Activated naive CD4-positive, alpha-beta T cell treated with anti-CD3 and anti-CD28 coated beads for 36 hours (primary cell): ENCODE measurements around the gene BCAP31. TPM values are rescaled to one million over a fixed set of nuclear protein-coding genes. Genes with fewer than 3 reads are reported as not detected.

Experiments used
- CTCF ChIA-PET: fragments of 350-600 bp; sonication (Branson Sonifier 250); formaldehyde crosslinking; loops from one replicate; lab custom pipeline; 2021; ENCODE audit warnings: antibody characterized with exemption; lab: Charles Lee
- DNase-seq: peaks from one replicate; pipeline ENCODE4 v3.0.0-alpha.2; 2020
- H3K27ac Mint-ChIP-seq: one replicate; pipeline ENCODE4 v1.8.0; 2021; ENCODE audit warnings: mild to moderate bottlenecking, mixed read lengths
- H3K27me3 Mint-ChIP-seq: one replicate; pipeline ENCODE4 v1.8.0; 2021; ENCODE audit warnings: low read depth, mixed read lengths
- H3K36me3 Mint-ChIP-seq: one replicate; pipeline ENCODE4 v1.8.0; 2021; ENCODE audit warnings: low read depth, mixed read lengths
- H3K4me1 Mint-ChIP-seq: one replicate; pipeline ENCODE4 v1.8.0; 2021; ENCODE audit warnings: low read depth, mixed read lengths
- H3K4me3 Mint-ChIP-seq: one replicate; pipeline ENCODE4 v1.8.0; 2021; ENCODE audit warnings: mild to moderate bottlenecking, moderate library complexity, mixed read lengths
- H3K9me3 Mint-ChIP-seq: one replicate; pipeline ENCODE4 v1.8.0; 2021; ENCODE audit warnings: mixed read lengths
- intact Hi-C: fragments of 100-400 bp; cut with micrococcal nuclease; formaldehyde crosslinking; loops from one replicate; pipeline ENCODE4 v1.15.1; 2023
- total RNA-seq, 2 experiments: library from RNA; stranded (reverse); gene quantifications; one replicate each; pipeline ENCODE4 v1.2.3, GENCODE V29; 2021

BCAP31 gene
- total RNA-seq, 2 experiments from 2014 or later = 69.5 to 71.2 TPM

- H3K4me1 Mint-ChIP-seq = peaks cover 10% of the 10 kb centered on the region
- H3K9me3 Mint-ChIP-seq = no peaks in the 10 kb centered on the region
- DNase-seq = no peak
- intact Hi-C loops = no loop called here
- H3K27me3 Mint-ChIP-seq = peaks cover 17% of the 10 kb centered on the region
- H3K4me3 Mint-ChIP-seq = no peak overlapping the region
- no peaks in the 10 kb centered on the region for H3K36me3 Mint-ChIP-seq
- CTCF ChIA-PET = interaction anchor here (1.4 to 2.1 kb wide), 2 partner anchors 61 to 132 kb away, joined by 4 to 5 read pairs; no protein-coding TSS in a partner anchor
- H3K27ac Mint-ChIP-seq = no peak overlapping the region
These were observed 53.2 kb downstream of the BCAP31 start for GRCh38 chrX:153670748-153671588.

- CTCF ChIA-PET = interaction anchor here (1.1 to 2.1 kb wide), 4 partner anchors 18 to 131 kb away, joined by 3 to 5 read pairs (median 4); no protein-coding TSS in a partner anchor
- intact Hi-C loops = loop anchor here (2.0 to 10.0 kb wide), 4 partner anchors 61 to 635 kb away; partner anchors contain the start of gene CCNQ
- peaks cover 10% of the 10 kb centered on the region for H3K4me1 Mint-ChIP-seq
- no peak for DNase-seq
- H3K36me3 Mint-ChIP-seq = no peaks in the 10 kb centered on the region
- no peaks in the 10 kb centered on the region for H3K9me3 Mint-ChIP-seq
- peaks cover 17% of the 10 kb centered on the region for H3K27me3 Mint-ChIP-seq
- no peak overlapping the region for H3K4me3 Mint-ChIP-seq
- H3K27ac Mint-ChIP-seq = no peak overlapping the region
These were observed 54.1 kb downstream of the BCAP31 start for GRCh38 chrX:153669901-153670731.

GRCh38 chrX:153669174-153669890 is 54.9 kb downstream of the BCAP31 start:
- H3K27ac Mint-ChIP-seq = no peak overlapping the region
- CTCF ChIA-PET = interaction anchor here (0.6 to 4.7 kb wide), 15 partner anchors 10 to 725 kb away, joined by 3 to 49 read pairs (median 5); no protein-coding TSS in a partner anchor
- no peaks in the 10 kb centered on the region for H3K36me3 Mint-ChIP-seq
- no peak overlapping the region for H3K4me3 Mint-ChIP-seq
- peaks cover 15% of the 10 kb centered on the region for H3K27me3 Mint-ChIP-seq
- intact Hi-C loops = loop anchor here (2.0 to 10.0 kb wide), 4 partner anchors 61 to 635 kb away; partner anchors contain the start of gene CCNQ
- H3K4me1 Mint-ChIP-seq = peaks cover 10% of the 10 kb centered on the region
- no peak for DNase-seq
- H3K9me3 Mint-ChIP-seq = no peaks in the 10 kb centered on the region

- Mint-ChIP-seq H3K27ac (no peak overlapping the region), H3K4me3 (no peak overlapping the region), H3K36me3 (no peaks in the 10 kb centered on the region), H3K27me3 (peaks cover 11% of the 10 kb centered on the region), H3K4me1 (peaks cover 8% of the 10 kb centered on the region), H3K9me3 (no peaks in the 10 kb centered on the region)
- intact Hi-C loops = loop anchor here (1.0 to 10.0 kb wide), 5 partner anchors 60 to 634 kb away; partner anchors contain the start of gene CCNQ
- DNase-seq = no peak
- CTCF ChIA-PET = interaction anchor here (0.6 to 4.7 kb wide), 24 partner anchors 9 to 724 kb away, joined by 3 to 49 read pairs (median 4); partner anchors contain the start of gene SLC6A8
These were observed 55.6 kb downstream of the BCAP31 start for GRCh38 chrX:153668423-153669173.

GRCh38 chrX:153667956-153668396 is 56.2 kb downstream of the BCAP31 start:
- CTCF ChIA-PET = interaction anchor here (0.6 to 4.7 kb wide), 25 partner anchors 8 to 140 kb away, joined by 3 to 49 read pairs (median 4); partner anchors contain the start of gene SLC6A8

DNA sequence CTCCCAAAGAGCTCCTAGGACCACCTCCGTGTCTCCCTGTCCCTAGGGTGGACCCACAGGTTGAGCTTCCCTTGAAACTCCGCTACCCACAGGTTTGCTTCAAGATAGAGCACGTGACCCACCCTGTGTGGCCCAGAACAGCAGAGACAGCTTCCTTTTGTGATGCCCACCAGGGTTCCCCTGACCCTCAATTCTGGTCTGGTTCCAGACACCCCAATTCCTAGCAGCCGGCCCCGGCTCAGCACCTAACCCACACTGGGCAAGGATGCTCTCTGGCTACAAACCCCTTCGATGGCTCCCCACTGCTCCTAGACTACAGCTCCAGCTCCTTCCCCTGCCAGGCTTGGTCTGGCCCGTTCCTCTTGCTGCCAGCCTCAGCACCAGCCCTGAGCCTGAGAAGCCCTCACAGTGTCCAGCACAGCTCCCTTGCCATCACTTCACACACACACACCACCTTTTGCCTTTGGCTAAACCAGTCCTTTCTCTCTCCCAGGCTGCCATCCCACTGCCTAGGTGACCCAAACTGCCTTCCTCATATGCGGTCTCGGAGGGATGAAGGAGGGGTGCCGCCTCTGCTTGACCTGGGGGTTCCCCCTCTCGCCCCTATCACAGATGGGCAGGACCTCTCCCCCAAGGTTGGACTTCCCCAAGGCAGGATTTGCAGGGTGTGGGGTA is 56.8 kb downstream of the BCAP31 start:
- no peak for DNase-seq
- Mint-ChIP-seq H3K9me3 (no peaks in the 10 kb centered on the region), H3K27me3 (peaks cover 6% of the 10 kb centered on the region), H3K36me3 (no peaks in the 10 kb centered on the region), H3K4me1 (peaks cover 6% of the 10 kb centered on the region), H3K4me3 (peak overlapping the region; percentile 70), H3K27ac (no peak overlapping the region)
- intact Hi-C loops = loop anchor here (10.0 kb wide), 1 partner anchor 633 kb away; no protein-coding TSS in a partner anchor
- CTCF ChIA-PET = interaction anchor here (0.6 to 4.7 kb wide), 24 partner anchors 8 to 708 kb away, joined by 3 to 49 read pairs (median 4); partner anchors contain the start of gene SLC6A8

More at GRCh38 chrX:153667956-153668396, 56.2 kb downstream of the BCAP31 start:
- peak; percentile 86 for DNase-seq
- no peak overlapping the region for H3K27ac Mint-ChIP-seq
- intact Hi-C loops = loop anchor here (1.0 to 10.0 kb wide), 5 partner anchors 59 to 633 kb away; partner anchors contain the start of gene CCNQ
- H3K36me3 Mint-ChIP-seq = no peaks in the 10 kb centered on the region
- peak overlapping the region; percentile 70 for H3K4me3 Mint-ChIP-seq
- peaks cover 8% of the 10 kb centered on the region for H3K4me1 Mint-ChIP-seq
- peaks cover 8% of the 10 kb centered on the region for H3K27me3 Mint-ChIP-seq
- H3K9me3 Mint-ChIP-seq = no peaks in the 10 kb centered on the region

GRCh38 chrX:153665726-153666306 is 58.4 kb downstream of the BCAP31 start:
- Mint-ChIP-seq H3K27ac (no peak overlapping the region), H3K36me3 (no peaks in the 10 kb centered on the region), H3K27me3 (peaks cover 9% of the 10 kb centered on the region), H3K4me1 (peaks cover 6% of the 10 kb centered on the region), H3K4me3 (no peak overlapping the region), H3K9me3 (no peaks in the 10 kb centered on the region)
- DNase-seq = no peak
- intact Hi-C loops = loop anchor here (10.0 kb wide), 1 partner anchor 631 kb away; no protein-coding TSS in a partner anchor
- CTCF ChIA-PET = interaction anchor here (1.5 to 4.7 kb wide), 3 partner anchors 55 to 127 kb away, joined by 4 to 49 read pairs (median 16); no protein-coding TSS in a partner anchor

DNA sequence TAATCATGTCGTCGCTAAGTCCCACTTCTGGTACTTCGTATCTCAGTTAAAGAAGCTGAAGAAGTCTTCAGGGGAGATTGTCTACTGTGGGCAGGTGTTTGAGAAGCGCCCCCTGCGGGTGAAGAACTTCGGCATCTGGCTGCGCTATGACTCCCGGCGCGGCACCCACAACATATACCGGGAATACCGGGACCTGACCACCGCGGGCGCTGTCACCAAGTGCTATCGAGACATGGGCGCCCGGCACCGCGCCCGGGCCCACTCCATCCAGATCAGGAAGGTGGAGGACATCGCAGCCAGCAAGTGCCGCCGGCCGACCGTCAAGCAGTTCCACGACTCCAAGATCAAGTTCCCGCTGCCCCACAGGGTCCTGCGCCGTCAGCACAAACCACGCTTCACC is 61.9 kb downstream of the BCAP31 start:
- Mint-ChIP-seq H3K4me3 (peak overlapping the region; percentile 57), H3K9me3 (no peaks in the 10 kb centered on the region)

GRCh38 chrX:153659268-153659667 is 64.9 kb downstream of the BCAP31 start:
- Mint-ChIP-seq H3K36me3 (no peaks in the 10 kb centered on the region), H3K27ac (no peak overlapping the region), H3K4me3 (no peak overlapping the region), H3K27me3 (peaks cover 3% of the 10 kb centered on the region), H3K4me1 (no peaks in the 10 kb centered on the region), H3K9me3 (no peaks in the 10 kb centered on the region)
- intact Hi-C loops = no loop called here
- no peak for DNase-seq
- CTCF ChIA-PET = interaction anchor here (1.2 to 2.3 kb wide), 3 partner anchors 9 to 119 kb away, joined by 4 to 7 read pairs (median 4); no protein-coding TSS in a partner anchor

More for the DNA sequence above, 61.9 kb downstream of the BCAP31 start:
- H3K27me3 Mint-ChIP-seq = peaks cover 9% of the 10 kb centered on the region
- intact Hi-C loops = loop anchor here (1.0 to 10.0 kb wide), 4 partner anchors 52 to 703 kb away; no protein-coding TSS in a partner anchor
- DNase-seq = peak; percentile 69
- CTCF ChIA-PET = interaction anchor here (0.6 to 1.8 kb wide), 8 partner anchors 11 to 96 kb away, joined by 3 to 8 read pairs (median 4); no protein-coding TSS in a partner anchor
- no peaks in the 10 kb centered on the region for H3K4me1 Mint-ChIP-seq
- no peaks in the 10 kb centered on the region for H3K36me3 Mint-ChIP-seq
- no peak overlapping the region for H3K27ac Mint-ChIP-seq

DNA sequence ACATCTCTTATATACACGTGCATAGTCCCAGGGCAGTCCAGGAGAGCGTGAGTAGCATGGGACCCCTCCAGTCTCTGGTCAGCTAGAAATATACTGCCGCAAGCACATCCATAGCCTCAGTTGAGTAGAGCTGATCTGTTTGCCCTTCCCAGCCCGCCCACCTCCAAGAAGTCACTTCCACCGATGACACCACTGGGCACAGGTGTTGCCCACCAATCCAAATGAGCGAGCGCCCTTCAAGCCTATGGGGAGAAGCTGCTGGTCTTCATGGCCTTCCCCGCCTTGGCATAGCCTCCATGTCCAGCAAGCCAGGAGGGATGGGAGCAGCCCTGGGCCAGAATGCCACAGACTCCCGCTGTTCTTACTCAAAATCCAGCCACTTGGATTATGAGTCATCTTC is 67.0 kb downstream of the BCAP31 start:
- intact Hi-C loops = no loop called here
- CTCF ChIA-PET = interaction anchor here (0.7 to 2.5 kb wide), 8 partner anchors 8 to 152 kb away, joined by 3 to 9 read pairs (median 4); partner anchors contain the start of gene DUSP9
- Mint-ChIP-seq H3K4me1 (no peaks in the 10 kb centered on the region), H3K36me3 (no peaks in the 10 kb centered on the region), H3K9me3 (no peaks in the 10 kb centered on the region), H3K27ac (no peak overlapping the region), H3K27me3 (peaks cover 3% of the 10 kb centered on the region), H3K4me3 (no peak overlapping the region)
- no peak for DNase-seq
